Activated naive CD4-positive, alpha-beta T cell treated with anti-CD3 and anti-CD28 coated beads, Interleukin-2, amount 50 U/mL, for 24 hours (primary cell): Measurements from ENCODE around the gene PGBD1.
"Not testable (repeated sequence)": the region's sequence is repeated elsewhere in the genome, so short reads cannot be mapped to it uniquely, and the experiment has no call there.

Experiments used
- H3K27ac Mint-ChIP-seq: one replicate; pipeline ENCODE4 v1.8.0; 2021; ENCODE audit warnings: mild to moderate bottlenecking, mixed read lengths
- H3K27me3 Mint-ChIP-seq: one replicate; pipeline ENCODE4 v1.8.0; 2021; ENCODE audit warnings: mixed read lengths
- H3K36me3 Mint-ChIP-seq: one replicate; pipeline ENCODE4 v1.8.0; 2021; ENCODE audit warnings: mixed read lengths
- H3K4me1 Mint-ChIP-seq: one replicate; pipeline ENCODE4 v1.8.0; 2021; ENCODE audit warnings: mixed read lengths
- H3K4me3 Mint-ChIP-seq: one replicate; pipeline ENCODE4 v1.8.0; 2021; ENCODE audit warnings: mild to moderate bottlenecking, mixed read lengths
- H3K9me3 Mint-ChIP-seq: one replicate; pipeline ENCODE4 v1.8.0; 2021; ENCODE audit warnings: mixed read lengths

Gene PGBD1

DNA sequence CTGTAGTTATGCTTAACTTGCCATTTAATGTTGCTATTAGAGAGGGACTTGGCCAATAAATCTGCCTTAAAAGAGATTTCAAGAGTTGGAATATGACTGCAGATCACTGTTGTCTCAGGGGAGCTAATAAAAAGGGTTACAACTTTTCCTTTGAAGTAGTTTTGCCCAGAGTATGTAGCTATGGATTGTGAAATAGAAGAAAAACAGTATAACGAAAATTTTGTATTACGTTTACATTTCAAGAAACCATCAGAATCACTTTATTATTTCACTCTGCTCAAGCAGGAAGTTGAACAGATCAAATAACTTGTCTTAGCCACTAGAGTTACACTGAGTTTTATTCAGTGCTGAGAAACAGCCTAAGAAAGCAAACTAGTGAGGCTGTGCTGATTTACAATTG, 17.4 kb upstream of the PGBD1 start:
- Mint-ChIP-seq H3K4me3 (no peak overlapping the region), H3K27ac (peak overlapping the region; percentile 15), H3K27me3 (no peaks in the 10 kb centered on the region), H3K4me1 (peaks cover 19% of the 10 kb centered on the region), H3K36me3 (no peaks in the 10 kb centered on the region), H3K9me3 (no peaks in the 10 kb centered on the region)

DNA sequence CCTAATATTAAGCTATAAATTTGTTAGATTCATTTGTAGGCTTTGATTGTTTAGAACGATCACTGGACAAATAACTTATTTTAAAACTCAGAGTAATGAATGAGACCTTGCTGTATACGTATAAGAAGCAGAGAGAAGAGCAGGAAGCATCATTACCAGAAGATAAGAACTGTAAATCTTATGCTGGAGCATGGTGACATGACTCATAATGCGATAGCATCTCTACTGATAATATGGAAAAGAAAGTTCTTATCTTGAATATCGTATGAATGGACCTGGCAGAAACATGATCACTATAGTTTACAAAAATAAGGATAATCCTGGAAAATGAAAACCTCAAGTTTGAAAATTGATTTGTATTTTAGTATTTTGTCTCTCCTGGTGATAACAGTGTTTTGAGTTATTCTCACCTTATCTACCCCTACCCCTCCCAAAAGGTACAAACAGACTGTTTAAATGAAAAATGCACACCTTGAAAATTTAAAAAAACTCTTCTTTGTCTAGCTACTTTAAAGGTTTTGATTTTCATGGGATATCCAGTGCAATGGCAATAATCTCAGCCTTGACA, 16.5 kb upstream of the PGBD1 start:
- H3K36me3 Mint-ChIP-seq = peaks cover 2% of the 10 kb centered on the region
- H3K27ac Mint-ChIP-seq = peak overlapping the region; percentile 46
- no peaks in the 10 kb centered on the region for H3K9me3 Mint-ChIP-seq
- H3K27me3 Mint-ChIP-seq = no peaks in the 10 kb centered on the region
- H3K4me3 Mint-ChIP-seq = no peak overlapping the region
- H3K4me1 Mint-ChIP-seq = peaks cover 26% of the 10 kb centered on the region

DNA sequence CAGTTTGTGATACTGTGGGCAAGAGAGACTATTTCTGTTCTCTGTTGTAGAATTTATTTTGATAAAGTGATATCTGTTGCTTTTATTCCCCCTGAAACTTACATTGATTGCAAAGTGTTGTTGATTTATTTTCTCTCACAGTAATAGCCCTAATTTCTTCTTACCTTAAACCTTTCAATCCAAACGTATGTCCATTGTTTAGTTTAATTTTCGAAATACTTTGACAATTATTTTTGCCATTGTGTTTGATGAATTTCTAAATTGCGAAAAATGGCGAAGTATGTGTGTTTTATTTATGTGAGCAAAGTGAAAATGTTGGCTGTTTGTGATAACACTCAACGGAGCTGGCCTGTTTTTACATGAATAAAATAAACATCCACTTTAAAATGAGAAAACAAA, 14.8 kb upstream of the PGBD1 start:
- H3K4me1 Mint-ChIP-seq = peaks cover 42% of the 10 kb centered on the region
- H3K27me3 Mint-ChIP-seq = no peaks in the 10 kb centered on the region
- H3K36me3 Mint-ChIP-seq = peaks cover 5% of the 10 kb centered on the region
- H3K4me3 Mint-ChIP-seq = no peak overlapping the region
- no peaks in the 10 kb centered on the region for H3K9me3 Mint-ChIP-seq
- H3K27ac Mint-ChIP-seq = no peak overlapping the region

DNA sequence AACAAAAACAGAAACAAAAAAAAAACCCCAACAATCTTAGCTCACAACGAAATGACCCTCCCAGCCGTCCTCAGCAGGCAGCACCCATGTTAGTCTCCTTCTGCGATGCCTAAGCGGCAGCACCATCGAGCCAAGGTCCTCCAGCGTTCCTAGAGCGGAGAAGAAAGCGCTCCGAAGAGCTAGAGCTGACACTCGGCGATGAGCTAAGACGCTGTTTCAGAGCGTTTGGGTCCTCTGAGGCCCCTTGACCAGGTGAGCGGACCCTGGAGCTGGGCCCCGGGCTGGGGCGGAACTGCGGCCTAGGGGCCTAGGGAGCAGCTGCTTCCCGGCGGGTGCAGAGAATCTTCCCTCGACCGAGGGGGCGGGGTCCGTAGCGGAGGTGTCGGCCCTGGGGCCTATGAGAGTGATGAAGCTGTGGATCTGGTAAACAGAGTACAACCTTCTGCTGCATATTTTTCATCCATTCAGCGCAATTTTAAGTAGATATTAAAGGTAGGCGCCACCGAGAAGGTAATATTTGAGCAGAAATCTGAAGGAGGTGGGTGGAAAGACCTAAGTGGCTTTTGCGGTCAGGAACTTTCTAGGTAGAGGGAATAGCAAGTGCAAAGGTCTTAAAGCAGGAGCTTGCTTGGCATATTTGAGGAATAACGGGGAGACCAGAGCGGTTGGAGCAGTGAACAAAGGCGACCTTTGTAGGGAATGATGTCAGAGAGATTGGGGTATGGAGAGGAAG, 14.2 kb upstream of the PGBD1 start, which contains the start of gene ZSCAN26:
TSS of gene ZSCAN26 (plus strand) at position 182 of the 733 bp plus-strand sequence. CDS start 4,777 bp downstream, outside the sequence.
- H3K36me3 Mint-ChIP-seq = peaks cover 6% of the 10 kb centered on the region
- H3K9me3 Mint-ChIP-seq = no peaks in the 10 kb centered on the region
- peak within 1 kb of the TSS; percentile 60 for H3K27ac Mint-ChIP-seq
- H3K4me1 Mint-ChIP-seq = peaks cover 42% of the 10 kb centered on the region
- H3K27me3 Mint-ChIP-seq = no peaks in the 10 kb centered on the region
- no peak within 1 kb of the TSS for H3K4me3 Mint-ChIP-seq

DNA sequence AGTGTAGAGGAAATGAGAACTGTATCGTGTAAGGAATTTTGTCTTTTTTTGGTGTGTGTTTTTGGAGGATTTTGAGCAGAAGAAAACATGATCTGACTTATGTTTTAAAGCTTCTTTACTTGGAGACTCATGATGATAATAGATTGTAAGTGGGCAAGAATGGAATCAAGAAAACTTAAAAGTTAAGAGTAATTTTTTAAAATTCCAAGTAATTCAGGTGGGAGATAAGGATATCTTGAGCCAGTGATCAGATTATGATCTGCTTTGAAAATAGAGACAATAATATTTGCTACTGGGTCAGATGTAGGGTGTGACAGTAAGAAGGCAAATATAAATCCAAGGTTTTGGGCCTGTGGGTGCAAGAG, 13.7 kb upstream of the PGBD1 start:
- Mint-ChIP-seq H3K9me3 (no peaks in the 10 kb centered on the region), H3K4me1 (peaks cover 42% of the 10 kb centered on the region)

DNA sequence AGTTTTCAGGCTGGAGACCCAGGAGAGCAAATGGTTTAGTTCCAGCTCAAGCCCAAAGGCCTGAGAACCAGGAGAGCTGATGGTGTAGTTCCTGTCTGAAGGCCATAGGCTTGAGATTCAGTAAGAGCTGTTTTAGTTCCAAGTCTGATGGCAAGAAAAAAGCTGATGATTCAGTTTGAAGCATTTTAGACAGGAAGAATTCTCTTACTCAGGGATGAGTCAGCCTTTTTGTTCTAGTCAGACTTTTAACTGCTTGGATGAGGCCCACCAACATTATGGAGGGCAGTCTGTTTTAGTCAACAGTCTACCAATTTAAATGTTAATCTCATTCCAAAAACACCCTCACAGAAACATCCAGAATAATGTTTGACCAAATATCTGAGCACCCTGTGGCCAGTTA, 11.9 kb upstream of the PGBD1 start:
- Mint-ChIP-seq H3K4me3 (peak overlapping the region; percentile 71), H3K27me3 (no peaks in the 10 kb centered on the region), H3K27ac (peak overlapping the region; percentile 80), H3K36me3 (peaks cover 16% of the 10 kb centered on the region), H3K4me1 (peaks cover 32% of the 10 kb centered on the region), H3K9me3 (no peaks in the 10 kb centered on the region)

More for the DNA sequence above, 13.7 kb upstream of the PGBD1 start:
- Mint-ChIP-seq H3K4me3 (no peak overlapping the region), H3K36me3 (peaks cover 11% of the 10 kb centered on the region), H3K27me3 (no peaks in the 10 kb centered on the region), H3K27ac (no peak overlapping the region)

DNA sequence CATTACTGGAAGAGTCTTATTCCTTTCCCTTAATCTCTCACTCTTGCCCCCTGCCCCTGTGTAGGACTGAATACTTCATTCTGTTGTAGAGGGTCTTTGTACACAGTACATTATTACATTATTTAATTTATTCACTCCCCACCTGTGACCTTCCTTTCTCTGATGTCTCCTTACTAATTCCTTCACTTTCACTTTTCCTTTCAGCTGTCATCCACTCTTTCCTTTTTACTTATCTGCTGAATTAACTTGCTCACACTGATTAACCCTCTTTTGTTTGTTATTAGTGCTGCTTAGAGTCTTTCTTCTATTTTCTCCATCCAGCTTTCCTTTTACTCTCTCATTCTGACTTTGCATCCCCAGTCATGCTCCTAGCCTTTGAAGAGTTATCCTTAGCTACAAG, 6.5 kb upstream of the PGBD1 start:
- peak overlapping the region; percentile 20 for H3K27ac Mint-ChIP-seq
- H3K36me3 Mint-ChIP-seq = peaks cover 40% of the 10 kb centered on the region
- no peak overlapping the region for H3K4me3 Mint-ChIP-seq

DNA sequence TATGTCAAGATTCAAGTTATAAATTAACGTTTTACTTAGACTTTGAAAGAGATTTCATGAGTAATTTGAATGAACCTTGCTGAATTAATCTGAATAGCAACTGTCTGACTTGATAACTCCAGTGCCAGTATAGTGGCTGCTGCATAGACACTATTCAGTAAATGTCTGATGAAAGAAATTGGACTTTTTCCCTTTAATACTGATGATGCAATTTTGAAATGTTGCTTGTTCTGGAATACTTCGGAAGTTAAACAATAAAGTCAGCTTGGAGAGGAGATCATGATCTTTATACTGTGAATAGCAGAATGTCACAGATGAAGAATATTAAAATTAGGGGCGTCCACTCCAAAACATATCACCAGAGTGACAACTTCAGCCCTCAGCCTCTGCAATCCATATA, 3.6 kb upstream of the PGBD1 start:
- Mint-ChIP-seq H3K9me3 (peaks cover 6% of the 10 kb centered on the region), H3K4me1 (peaks cover 21% of the 10 kb centered on the region), H3K4me3 (no peak overlapping the region), H3K27me3 (peaks cover 13% of the 10 kb centered on the region), H3K36me3 (peaks cover 33% of the 10 kb centered on the region), H3K27ac (no peak overlapping the region)

More for the DNA sequence above, 6.5 kb upstream of the PGBD1 start:
- Mint-ChIP-seq H3K4me1 (peaks cover 26% of the 10 kb centered on the region), H3K9me3 (no peaks in the 10 kb centered on the region), H3K27me3 (no peaks in the 10 kb centered on the region)

DNA sequence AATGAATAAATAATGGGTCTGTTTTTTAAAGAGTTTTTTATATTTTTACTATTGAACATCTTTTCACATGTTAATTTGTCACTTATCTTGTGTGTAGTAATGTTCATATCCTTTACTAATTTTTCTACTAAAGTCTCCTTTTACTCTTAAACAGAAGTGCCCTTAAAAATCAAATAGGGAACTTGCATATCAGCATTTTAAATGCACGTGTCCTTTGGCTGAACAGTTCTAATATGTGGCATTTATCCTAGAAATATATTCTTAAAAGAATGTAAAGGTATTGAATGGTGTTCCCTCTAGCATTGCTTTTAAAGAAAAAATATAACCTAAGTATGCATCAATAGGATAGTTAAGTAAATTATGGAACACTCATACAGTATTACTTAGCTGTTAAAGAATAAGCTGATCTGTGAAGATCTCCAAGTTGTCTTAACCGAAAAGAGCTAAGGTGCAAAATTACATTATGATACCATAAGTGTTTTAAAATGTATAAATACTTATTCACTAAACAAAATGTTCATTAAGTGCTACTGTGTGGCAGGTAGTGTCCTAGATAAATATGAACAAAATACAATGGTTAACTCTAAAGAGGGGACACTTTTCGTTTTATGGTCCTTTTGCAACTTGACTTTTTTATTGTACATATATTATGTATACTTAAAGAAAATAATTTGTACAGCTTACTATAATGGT, 631 bp upstream of the PGBD1 start:
- Mint-ChIP-seq H3K4me3 (peak overlapping the region; percentile 84), H3K4me1 (peaks cover 12% of the 10 kb centered on the region), H3K36me3 (peaks cover 18% of the 10 kb centered on the region), H3K27ac (no peak overlapping the region), H3K27me3 (peaks cover 29% of the 10 kb centered on the region), H3K9me3 (peaks cover 7% of the 10 kb centered on the region)

DNA sequence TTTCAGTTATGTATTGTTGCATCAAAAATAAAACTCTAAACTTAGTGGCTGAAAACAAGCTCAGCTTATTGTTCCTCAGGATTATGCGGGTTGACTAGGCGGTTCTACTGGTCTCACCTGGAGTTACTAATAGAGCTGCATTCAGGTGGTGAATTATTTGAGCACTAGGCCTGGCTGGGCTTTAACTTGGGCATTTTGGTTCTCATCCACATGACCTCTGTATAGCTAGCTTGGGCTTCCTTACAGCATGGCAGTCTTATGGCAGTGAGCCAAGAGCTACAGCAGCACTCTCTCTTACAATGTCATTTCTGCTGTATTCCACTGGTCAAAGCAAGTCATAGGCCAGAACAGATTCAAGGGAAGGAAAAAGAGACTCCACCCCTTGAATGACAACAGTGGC, 1.6 kb downstream of the PGBD1 start:
- Mint-ChIP-seq H3K27ac (no peak overlapping the region), H3K36me3 (peaks cover 9% of the 10 kb centered on the region), H3K4me1 (peaks cover 12% of the 10 kb centered on the region), H3K9me3 (peaks cover 7% of the 10 kb centered on the region), H3K27me3 (peaks cover 35% of the 10 kb centered on the region), H3K4me3 (no peak overlapping the region)

DNA sequence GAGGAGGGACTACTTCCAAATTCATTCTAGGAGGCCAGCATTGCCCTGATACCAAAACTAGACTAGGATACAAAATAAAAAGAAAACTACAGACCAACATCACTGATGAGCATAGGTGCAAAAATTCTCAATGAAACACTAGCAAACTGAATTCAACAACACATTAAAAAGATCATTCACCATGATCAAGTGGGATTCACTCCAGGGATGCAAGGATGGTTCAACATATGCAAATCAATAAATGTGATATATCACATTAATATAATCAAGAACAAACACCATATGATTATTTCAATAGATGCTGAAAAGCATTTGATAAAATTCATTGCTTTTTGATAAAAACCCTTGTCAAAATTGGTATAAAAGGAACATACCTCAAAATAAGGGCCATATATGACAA, 10.2 kb downstream of the PGBD1 start:
- no peak overlapping the region for H3K4me3 Mint-ChIP-seq
- H3K9me3 Mint-ChIP-seq = no peaks in the 10 kb centered on the region
- H3K27me3 Mint-ChIP-seq = peaks cover 6% of the 10 kb centered on the region
- peaks cover 1% of the 10 kb centered on the region for H3K36me3 Mint-ChIP-seq
- no peaks in the 10 kb centered on the region for H3K4me1 Mint-ChIP-seq
- no peak overlapping the region for H3K27ac Mint-ChIP-seq

DNA sequence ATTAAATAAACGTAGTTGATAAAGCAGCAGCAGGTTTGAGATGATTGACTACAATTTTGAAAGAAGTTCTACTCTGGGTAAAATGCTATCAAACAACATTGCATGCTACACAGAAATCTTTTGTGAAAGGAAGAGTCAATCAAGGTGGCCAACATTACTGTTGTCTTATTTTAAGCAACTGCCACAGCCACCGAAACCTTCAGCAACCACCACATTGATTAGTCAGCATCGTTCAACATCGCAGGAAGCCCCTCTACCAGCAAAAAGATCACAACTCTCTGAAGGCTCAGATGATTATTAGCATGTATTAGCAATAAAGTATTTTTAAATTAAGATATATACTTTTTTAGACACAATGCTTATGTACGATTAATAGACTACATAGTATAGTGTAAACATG, 14.0 kb downstream of the PGBD1 start:
- H3K4me1 Mint-ChIP-seq = no peaks in the 10 kb centered on the region
- no peak overlapping the region for H3K4me3 Mint-ChIP-seq
- peaks cover 2% of the 10 kb centered on the region for H3K36me3 Mint-ChIP-seq
- H3K27me3 Mint-ChIP-seq = no peaks in the 10 kb centered on the region
- no peaks in the 10 kb centered on the region for H3K9me3 Mint-ChIP-seq
- no peak overlapping the region for H3K27ac Mint-ChIP-seq

DNA sequence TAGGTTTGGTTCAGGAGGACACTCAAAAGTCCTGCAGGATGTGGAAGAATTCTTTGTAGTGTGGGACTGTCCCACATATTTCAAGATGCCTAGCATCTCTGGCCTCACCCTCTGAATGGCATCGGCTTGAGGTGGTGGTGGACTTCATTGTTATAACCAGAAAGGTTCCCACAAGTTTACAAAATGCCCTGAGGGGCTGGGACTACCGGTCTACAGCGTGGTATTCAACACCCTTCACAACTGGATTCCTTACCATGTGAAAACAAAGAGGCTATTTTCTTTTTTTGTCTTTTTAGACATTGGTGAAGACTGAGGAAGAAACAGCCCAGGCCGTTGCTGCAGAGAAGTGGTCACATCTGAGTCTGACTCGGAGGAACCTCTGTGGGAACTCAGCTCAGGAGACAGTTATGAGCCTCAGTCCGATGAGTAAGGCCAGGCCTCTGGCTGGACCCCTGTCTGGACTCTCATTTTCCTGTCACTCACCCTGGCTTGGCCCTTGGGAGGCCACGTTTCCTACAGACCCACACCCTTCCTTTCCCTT, 15.2 kb downstream of the PGBD1 start:
- no peak overlapping the region for H3K4me3 Mint-ChIP-seq
- H3K27me3 Mint-ChIP-seq = no peaks in the 10 kb centered on the region
- H3K27ac Mint-ChIP-seq = no peak overlapping the region
- H3K4me1 Mint-ChIP-seq = no peaks in the 10 kb centered on the region
- no peaks in the 10 kb centered on the region for H3K9me3 Mint-ChIP-seq
- peaks cover 6% of the 10 kb centered on the region for H3K36me3 Mint-ChIP-seq

DNA sequence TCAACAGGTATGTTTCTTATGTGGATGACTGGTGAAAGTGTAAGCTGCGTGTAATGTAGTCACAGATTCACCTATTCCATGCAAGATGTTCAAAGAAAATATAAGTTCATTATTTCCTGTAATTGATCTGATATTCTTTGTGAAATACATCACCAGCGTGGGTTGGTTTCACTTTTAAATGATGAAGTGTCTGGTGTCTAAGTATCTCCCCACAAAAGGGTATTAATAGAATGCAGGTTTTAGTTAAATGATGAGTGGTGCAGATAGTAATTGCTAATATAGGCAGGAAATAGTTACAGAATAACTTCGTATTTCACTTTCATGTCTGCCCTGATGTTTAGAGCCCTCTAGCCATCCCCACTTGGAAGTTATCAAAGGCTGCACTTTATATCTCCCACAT, 22.2 kb downstream of the PGBD1 start:
- Mint-ChIP-seq H3K4me3 (no peak overlapping the region), H3K27ac (peak overlapping the region; percentile 82), H3K27me3 (peaks cover 8% of the 10 kb centered on the region), H3K4me1 (peaks cover 12% of the 10 kb centered on the region), H3K36me3 (peaks cover 4% of the 10 kb centered on the region), H3K9me3 (peaks cover 12% of the 10 kb centered on the region)

DNA sequence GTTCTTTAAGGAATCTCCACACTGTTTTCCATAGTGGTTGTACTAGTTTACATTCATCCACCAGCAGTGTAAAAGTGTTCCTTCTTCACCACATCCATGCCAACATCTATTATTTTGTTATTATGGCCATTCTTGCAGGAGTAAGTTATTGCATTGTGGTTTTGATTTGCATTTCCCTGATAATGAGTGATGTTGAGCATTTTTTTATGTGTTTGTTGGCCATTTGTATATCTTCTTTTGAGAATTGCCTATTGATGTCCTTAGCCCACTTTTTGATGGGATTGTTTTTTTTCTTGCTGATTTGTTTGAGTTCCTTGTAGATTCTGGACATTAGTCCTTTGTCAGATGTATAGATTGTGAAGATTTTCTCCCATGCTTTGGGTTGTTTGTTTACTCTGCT, 25.0 kb downstream of the PGBD1 start:
- Mint-ChIP-seq H3K4me1 (peaks cover 12% of the 10 kb centered on the region), H3K27me3 (peaks cover 16% of the 10 kb centered on the region)
- not testable (repeated sequence) for H3K27ac Mint-ChIP-seq

More for the DNA sequence above, 25.0 kb downstream of the PGBD1 start:
- H3K9me3 Mint-ChIP-seq = peaks cover 15% of the 10 kb centered on the region
- H3K36me3 Mint-ChIP-seq, H3K4me3 Mint-ChIP-seq: not testable (repeated sequence)
